GM19463 (cell line): ENCODE measurements around the gene MIER3.
A peak's percentile ranks its signal among the peaks of the same experiment; 100 is the strongest.

Source experiments
- ATAC-seq: cut with Tn5 transposase; IDR thresholded peaks from one replicate; pipeline ENCODE4 v1.9.1; 2021; ENCODE audit warnings: mild to moderate bottlenecking, moderate library complexity; ENCODE audit not compliant: unreplicated experiment

MIER3 gene

DNA sequence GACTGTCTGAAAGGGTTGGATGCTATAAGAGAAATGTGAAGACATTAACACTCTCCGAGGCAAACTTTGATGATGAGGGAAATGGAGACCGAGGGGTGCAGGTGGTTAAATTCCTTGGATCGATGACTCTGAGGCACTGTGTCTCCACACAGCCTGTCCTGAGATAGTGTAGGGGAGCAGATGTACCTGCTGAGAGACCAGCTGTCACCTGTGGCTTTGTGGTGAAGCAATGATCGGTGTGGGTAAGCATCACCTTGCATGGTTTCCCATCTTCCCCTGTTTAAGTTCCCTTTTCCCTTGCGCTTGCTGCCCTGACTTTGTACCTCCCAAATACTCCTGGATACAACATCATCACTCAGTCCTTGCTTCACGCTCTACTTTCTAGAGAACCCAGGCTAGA is 9.8 kb upstream of the MIER3 start:
- ATAC-seq = no peak

DNA sequence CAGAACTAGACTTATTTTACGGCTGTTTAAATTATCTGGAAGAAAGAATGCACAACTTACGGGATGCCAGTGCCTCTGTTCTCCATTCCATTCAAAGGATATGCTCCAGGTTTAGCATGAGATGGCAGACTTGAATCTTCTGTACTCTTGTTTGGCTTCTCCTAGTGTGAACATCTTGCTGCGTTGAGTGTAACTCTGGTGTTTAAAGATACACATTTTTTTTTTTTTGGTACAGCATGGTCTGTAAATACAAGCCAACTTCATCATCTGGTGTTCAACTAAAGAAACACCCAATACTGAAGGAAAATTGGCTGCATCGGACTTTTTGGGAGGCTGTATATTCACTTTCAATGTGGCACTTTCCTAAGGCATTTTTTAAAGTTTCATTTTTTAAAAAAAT is 7.4 kb upstream of the MIER3 start:
- ATAC-seq = no peak

DNA sequence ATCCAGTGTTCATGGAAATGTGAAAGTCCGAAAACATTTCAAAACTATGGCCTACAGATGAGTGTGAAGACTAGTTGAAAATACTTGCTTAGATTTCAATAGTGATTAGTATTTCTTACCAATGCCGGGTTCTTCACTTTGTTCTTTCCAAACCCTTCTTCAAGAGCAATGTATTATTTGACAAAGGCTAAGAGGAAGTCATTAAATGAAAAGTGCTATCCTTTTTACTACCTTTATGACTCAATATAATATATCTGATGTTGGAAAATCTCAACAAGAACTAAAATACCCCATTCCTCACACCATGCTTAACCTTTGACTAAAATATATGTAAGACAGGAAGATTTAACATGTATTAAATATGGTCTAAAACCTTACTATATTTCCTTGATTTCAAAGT is 6.7 kb upstream of the MIER3 start:
- no peak for ATAC-seq

DNA sequence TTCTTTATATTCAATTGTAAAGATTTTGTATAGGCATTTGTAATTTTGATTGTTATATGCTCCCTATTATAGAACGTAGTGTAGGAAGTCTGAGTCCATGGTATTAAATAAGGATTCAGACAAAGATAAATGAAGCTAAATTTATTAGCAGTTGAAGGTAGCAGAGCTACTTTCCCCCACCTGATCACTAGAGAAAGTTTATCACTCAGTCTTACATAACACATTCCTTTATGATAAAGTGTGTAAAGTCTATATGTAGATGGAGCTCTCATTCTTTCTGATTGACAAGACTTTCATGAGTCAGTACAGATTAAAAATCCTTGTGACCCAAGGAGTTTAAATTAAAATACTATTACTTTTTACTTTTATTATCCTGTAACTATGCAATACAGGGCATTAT is 2.3 kb upstream of the MIER3 start:
- ATAC-seq = no peak

DNA sequence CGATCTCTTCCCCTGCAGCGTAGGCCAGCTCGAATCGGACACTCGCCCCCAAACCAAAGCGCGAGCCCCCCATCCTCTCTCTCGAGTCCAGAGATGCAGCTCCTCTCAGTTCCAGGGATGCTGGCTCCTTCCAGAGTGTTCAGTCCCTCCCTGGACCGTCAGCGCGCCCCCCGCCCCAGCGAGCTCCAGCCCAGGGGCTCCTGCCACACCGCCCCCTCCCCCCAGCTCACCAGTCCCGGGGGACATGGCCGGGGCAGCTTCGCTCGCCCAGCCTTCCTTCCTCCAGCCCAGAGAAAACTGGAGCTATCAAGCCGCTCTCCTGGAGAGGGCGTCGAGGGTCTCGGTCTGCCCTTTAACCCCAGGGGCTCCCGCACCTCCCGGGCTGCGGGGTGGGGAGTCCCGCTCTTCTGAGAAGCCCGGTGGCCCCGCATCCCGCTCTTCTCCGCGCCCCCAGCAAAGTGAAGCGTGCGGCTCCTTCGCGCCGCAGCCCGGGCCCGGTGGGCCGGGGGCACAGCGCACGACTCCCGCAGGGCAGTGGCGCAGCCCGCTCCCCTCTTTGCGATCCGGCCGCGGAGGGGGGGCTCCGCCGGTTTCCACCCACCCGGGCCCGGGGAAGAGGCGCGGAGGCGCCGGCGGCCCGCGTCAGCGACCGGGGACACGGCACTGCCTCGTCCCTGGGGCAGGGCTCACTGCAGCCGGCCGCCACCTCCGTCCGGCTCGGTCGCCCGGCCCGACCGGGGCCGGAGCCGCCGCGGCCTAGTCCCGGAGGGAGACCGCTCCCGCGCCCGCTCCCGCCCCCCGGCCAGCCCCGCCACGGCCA is 587 bp downstream of the MIER3 start:
- peak; percentile 37 for ATAC-seq

DNA sequence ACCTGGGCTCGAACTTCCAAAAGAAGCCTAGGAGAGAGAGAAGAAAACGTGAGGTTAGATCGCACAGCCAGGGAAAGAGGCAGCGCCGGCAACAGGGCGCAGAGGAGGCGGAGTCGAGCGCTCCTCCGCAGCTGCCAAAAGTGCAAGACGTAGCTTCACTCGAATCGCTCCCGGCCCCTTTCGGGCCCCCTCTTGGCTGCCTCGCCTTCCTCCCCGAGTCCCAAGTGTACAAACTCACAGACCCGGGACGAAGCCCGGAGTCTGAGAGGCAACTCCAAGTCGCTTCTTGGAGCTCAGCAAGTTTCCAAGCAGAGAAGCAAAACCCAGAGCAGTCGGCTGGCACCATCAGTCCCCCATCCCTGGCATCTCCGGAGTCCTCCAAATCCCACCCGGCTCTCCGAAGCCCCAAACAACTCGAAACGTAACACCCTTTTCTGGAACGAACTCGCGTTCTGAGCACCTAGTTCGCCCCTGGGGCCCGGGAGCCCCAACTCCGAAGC is 1.2 kb downstream of the MIER3 start:
- peak; percentile 40 for ATAC-seq

DNA sequence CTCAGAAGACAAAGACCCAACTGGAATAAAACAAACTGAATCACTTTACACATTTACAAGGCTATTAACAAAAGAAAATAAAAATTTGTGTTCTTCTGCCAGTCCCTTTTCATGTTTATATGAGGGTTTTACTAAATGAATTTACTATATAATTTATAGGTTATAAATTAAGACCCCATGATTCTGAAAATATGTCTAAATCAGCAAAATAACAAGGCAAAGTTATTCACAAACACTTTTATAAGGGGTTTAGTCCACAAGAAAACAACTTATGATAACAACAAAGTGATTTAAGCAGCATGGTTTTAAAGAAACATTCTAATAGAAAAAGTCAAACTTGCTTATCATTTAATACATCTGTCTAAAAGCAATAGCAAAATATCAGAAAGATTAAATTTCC is 4.9 kb downstream of the MIER3 start:
- no peak for ATAC-seq

DNA sequence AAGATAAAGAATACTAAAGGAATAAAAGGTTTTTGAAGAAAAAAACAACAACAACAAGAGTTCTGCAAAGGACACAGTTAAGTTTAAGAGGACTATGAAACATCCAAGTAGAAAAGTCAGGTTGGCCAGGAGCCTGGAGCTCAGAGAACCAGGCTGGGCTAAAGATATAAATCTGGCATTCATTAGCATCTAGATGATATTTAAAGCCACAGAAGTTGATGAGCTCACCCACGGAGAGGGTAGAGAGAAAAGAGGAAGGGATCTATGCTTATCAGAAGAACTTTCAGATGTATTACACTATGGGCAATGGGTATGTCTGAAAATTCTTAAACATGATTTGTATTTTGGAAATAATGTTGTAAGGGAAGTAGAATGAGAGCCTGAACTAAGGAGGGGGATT is 9.9 kb downstream of the MIER3 start:
- ATAC-seq = no peak

DNA sequence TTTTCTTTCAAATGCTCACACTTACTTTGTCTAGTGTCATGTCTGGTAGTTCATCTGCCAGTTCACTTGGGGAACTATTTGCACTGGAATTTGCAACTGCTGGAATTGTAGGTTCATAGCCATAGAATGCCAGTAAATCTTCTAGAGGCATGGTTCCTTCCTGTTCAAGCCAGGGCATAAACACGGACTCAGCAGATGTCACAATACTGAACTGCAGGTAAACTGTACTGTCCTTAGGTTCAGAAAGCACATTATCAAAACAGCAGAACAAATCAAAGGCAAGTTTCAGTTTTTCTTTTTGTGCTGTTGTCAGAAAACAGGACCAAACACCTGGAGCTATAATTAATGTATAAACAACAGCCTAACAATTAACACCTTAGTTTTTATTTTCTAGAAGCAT is 13.1 kb downstream of the MIER3 start:
- no peak for ATAC-seq

DNA sequence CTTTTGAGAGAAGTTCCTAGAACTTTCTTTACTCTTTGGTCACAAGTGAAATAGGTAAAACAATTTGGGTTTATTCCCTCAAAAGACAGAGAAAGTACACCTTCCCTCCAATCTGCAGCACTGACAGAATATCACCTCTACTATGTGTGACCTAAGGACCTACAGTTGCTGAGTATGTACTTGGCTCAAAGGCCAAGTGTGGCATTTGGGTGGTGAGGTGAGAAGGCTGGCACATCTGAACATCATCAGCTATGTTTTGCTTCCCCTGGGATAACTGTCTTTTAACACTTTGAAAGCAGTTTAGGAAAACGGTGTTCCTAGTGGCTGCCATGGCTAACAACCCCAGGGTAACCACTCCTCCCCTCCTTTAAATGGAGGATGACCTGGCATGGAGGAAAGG is 17.6 kb downstream of the MIER3 start:
- no peak for ATAC-seq

DNA sequence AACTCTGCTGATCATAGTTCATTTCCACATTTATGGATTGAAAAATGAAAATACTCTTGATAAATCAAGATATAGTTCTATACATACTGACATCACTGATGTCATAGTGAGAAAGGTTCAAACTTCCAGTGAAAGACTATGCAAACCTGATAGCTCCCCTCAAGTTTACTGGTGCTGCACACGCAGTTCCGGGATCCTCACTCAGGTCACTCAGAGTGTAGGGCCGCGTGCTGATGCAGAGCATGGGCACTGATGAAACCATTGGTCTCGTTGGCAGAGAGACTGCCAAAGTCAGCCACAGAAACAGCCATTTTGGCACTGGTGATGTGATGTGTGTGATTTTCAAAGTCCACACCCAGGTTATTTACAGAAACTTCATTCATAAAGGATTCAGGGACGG is 29.0 kb downstream of the MIER3 start:
- no peak for ATAC-seq

DNA sequence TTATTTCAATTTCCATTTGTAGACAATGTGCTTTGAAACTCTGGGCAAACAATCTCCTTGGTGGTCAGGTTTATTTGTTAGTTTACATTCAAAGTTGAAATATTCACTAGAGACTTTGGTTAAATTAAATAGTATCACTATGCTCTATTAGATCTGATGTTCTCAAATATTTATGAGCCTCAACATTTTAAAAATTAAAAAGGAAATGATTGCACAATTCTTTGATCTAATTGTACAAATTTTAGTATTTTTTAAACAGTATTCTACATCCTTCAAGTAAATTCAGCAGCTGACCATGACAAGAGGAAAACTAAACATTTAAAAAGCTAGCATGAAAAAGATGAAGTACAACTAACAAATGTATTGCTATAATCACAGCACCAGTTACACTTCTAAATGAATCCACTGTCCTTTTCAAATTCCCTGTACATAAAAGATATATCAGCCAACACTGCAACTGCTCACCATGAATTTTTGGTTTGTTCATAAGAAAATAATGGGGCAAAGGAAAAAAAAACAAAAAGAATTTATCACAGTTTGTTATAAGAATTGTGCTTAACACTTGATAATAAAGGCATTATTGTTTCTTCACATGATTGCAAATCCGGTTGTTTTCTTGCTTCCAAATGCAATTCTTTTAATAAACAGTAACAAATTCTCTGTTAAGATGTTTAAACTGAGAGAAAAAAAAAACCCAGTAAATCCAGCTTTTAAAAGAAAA is 31.8 kb downstream of the MIER3 start:
- no peak for ATAC-seq

DNA sequence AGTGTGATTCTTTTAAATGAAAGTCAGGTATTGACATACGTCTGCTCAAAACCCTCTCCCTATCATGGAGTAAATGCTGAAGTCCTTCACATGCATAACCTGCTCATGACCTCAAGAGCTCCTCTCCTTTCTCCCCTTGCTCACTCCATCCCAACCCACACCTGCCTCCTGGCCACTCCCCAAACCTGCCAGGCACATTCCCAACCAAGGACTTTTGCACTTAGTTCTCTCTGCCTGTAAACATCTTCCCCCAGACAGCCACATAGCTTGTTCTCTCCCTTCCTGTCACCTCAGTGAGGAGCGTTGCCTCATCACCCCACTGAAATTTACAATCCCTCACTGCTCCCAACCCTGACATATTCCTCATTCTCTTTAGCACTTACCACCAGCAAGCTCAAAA is 33.9 kb downstream of the MIER3 start:
- ATAC-seq = no peak

DNA sequence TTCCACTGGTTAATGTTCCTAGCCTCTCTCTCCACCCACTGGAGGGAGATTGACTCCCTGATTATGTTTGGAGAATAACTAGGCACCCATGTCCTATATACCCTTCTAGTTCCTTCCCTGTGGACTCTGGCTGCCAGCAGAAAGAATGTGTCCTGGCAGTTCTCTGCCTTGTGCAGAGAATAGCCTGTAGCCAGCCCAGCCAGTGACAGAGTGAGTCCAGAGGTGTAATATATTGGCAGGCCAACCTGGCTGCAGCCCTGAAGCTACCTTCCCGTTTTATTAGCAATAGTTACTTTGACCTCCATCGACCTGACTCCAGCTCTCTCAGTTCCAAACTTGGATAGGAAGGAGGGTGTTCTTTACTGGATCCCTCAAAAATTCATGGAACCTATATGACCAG is 34.4 kb downstream of the MIER3 start:
- no peak for ATAC-seq

DNA sequence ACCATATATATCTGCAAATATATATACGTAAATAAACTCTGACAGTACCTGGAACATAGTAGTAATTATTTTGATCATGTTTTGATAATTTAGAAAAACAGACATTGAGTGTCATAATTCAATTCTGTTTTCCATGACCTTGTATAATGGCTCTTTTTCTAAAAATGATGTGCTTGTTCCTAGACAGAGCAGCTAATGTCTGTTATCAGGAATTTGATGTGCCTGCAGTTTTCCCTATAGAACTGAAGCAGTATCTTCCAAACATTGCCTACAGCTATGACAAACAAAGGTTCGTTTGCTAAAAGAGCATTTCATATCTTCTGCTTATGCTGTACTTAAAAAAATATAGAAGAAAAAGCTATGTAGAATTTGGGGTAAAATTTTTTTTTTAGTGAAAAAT is 37.2 kb downstream of the MIER3 start:
- ATAC-seq = no peak

DNA sequence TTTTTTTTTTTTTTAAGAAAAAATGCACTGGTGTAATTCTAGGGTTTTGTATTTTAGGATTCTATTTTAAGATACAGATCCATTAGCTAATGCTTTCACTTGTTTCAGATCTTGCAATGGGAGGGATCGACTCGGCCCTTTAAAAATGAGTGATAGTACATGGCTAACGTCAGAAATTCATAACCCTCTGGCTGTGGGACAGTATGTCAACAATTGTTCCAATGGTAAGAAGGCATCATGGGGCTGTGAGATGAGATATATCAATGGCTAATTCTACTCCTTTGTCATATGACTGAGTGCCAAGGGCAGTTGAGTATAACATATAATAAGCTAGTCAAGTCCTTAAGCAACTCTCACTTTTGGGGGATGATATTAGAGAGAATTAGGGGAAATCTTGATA is 38.2 kb downstream of the MIER3 start:
- ATAC-seq = no peak

DNA sequence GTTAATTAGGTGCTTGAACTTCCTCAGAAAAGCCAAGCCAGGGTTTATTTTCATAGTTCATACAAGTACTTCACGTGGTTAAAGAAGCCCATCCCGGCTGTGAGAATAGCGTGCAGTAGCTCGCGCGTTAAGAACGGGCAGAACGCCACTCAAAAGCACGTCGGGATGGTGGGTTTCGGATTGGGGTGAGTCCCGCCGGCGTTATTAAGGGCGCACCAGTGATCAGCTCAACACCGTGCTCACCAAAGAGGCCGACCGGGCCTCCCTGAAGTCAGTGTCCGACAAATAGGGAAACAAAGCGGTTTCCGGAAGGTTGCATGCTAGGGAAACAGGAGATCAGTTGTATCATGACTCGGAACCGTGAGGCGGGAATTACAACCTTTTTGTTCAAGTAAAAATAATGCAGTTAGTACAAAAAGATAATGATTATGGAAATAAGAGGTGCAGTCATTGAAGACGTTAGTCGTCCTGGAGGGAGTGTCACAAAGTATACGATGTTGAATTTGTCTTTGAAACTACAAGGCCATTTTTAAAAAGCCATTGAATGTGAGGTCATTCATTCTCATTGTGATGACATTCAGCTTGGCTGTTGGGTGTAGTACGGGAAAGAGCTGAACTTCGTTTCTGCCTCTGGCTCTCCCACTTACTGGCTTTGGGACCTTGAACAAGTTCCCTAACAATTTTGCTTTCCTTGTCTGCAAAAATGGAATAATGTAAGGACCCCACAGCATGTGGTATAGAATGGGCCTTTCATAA is 41.5 kb downstream of the MIER3 start:
- ATAC-seq = peak; percentile 7

DNA sequence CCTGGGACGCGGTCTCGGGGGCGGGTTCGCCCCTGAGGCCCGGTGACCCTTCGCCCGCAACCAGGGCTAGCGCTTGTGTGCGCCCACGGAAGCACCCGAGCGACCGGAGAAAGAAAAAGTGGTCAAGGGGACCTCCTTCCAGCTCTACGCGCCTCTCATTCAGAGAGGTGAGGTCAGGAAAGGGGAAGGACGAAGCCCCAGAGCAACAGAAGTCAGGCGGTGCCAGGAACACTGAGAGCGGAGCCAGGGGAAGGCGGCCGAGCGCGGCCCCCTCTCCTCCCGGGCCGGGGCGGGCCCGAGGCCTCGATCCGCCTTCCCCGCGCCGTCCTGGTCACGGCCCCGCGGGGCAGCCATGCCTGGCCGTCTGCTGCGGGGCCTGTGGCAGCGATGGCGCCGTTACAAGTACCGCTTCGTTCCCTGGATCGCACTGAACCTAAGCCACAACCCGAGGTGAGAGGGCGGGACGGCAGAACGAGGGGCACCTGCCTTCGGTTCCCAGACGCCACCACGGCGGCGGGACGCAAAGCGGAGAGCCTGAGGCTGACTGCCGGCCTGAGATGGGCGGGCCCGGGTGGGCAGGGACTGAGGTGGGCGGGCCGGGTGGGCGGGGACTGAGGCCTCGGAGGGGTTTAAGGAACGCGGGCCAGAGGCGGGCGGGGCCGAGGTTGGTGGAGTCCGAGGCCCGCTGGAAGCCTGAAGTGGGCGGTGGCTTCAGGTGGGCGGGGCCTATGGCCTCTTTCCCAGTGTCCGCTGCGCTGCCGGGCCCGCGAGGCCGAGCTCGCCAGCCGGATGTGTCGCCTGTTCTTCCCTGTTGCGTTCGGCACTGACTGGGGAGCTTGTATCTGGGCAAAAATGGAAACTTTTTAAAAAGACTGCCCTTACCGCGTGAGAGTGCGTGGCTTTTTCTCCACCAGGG is 42.4 kb downstream of the MIER3 start, which contains the start of gene SETD9:
SETD9 (plus strand) TSS at position 303 of the 916 bp plus-strand sequence; CDS start at position 353, 50 bp downstream.
- ATAC-seq = peak; percentile 87

DNA sequence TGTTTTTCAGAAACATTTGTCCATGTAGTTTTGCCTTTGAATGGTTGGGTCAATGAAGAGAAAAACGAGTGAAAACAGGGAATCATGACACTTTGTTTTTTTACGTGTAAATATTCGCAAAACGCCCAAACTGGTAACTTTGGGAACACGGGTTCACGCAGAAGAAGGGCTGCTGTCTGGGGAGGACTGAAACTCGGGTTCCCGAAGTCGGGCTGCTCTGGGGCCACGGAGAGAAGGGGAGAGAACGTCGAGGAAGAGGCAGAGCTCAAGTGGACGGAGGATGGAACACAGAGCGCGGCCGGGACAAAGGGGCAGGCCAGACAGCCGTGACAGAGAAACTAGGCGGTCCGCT is 43.0 kb downstream of the MIER3 start:
- peak; percentile 25 for ATAC-seq

DNA sequence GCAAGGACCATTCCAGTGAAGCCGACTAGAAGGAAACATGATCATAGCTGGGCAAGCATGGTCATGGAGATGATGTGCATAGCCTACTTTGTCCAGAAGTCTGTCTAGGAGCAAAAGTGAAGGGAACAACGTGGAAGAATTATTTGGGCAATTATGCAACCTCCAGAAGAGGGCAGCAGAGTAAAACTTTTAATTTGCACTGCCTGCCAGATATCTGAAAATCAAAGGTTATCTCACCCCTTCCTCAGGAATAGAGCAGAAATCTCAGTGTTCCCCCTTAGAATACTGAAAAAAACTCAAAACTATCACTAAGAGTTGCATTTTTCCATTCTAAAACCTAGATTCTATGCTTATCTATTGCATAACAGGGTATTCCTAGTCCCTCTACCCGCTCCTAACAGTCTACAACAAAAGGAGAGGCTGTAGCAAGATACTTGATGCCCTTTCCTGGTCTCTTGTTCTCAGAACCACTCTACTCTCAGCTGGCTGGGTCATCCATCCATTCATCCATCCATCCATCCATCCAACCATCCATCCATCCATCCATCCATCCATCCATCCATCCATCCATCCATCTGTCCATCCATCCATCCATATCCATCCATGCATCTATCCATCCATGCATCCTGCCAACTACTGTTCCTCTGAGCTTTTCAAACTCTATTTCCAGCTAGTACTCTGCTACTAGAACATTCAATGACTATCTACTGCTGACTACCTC is 50.9 kb downstream of the MIER3 start:
- no peak for ATAC-seq
